ENCODE results near the gene TAF1C. TPM values are rescaled to one million over a fixed set of nuclear protein-coding genes. Genes with fewer than 3 reads are reported as not detected.

TAF1C gene
- total RNA-seq, 6 donors from 2014 or later: 23.2 to 227 (median 65.0) TPM

GRCh38 chr16:84232060-84232459, 45.2 kb upstream of the TAF1C start:
- Histone ChIP-seq H3K4me1 (peaks cover 0 to 8% (median 2%) of the 10 kb centered on the region in 4 donors), H3K9me3 (no peaks in the 10 kb centered on the region), H3K36me3 (no peaks in the 10 kb centered on the region), H3K4me3 (no peak overlapping the region), H3K27me3 (no peaks in the 10 kb centered on the region), H3K27ac (no peak overlapping the region)
- DNase-seq: no peak
- ATAC-seq (ENCODE audit: low FRiP score in 2 of 2): no peak
- TF ChIP-seq POLR2A (IDR thresholded peaks at IDR 0.05) (no peak), POLR2AphosphoS5 (IDR thresholded peaks at IDR 0.05) (no peak), CTCF (IDR thresholded peaks at IDR 0.05) (no peak), EP300 (IDR thresholded peaks at IDR 0.05) (no peak)
- WGBS, 2 donors: 86 to 89% methylated on average over 5 of the region's 5 CpGs

- no peaks in the 10 kb centered on the region for H3K9me3 ChIP-seq
- TF ChIP-seq EP300 (IDR thresholded peaks at IDR 0.05) (no peak), CTCF (IDR thresholded peaks at IDR 0.05) (no peak), POLR2AphosphoS5 (IDR thresholded peaks at IDR 0.05) (no peak), POLR2A (IDR thresholded peaks at IDR 0.05) (no peak)
Measured at GRCh38 chr16:84229471-84229870, 42.6 kb upstream of the TAF1C start.

GRCh38 chr16:84228256-84228838, 41.5 kb upstream of the TAF1C start:
- peak in 1 of 2 donors; percentile 72 for DNase-seq
- ATAC-seq (ENCODE audit: low FRiP score in 2 of 2): peak; percentile 80 to 86
- TF ChIP-seq EP300 (IDR thresholded peaks at IDR 0.05) (no peak), POLR2A (IDR thresholded peaks at IDR 0.05) (no peak), POLR2AphosphoS5 (IDR thresholded peaks at IDR 0.05) (no peak), CTCF (IDR thresholded peaks at IDR 0.05) (no peak)
- H3K36me3 ChIP-seq: no peaks in the 10 kb centered on the region
- 27 to 38% methylated on average over 14 to 17 of the region's 18 CpGs for WGBS, 2 donors
- no peaks in the 10 kb centered on the region for H3K9me3 ChIP-seq
- no peak overlapping the region for H3K4me3 ChIP-seq
- no peak overlapping the region for H3K27ac ChIP-seq
- no peaks in the 10 kb centered on the region for H3K27me3 ChIP-seq
- H3K4me1 ChIP-seq: peaks cover 0 to 8% (median 2%) of the 10 kb centered on the region in 4 donors

More at GRCh38 chr16:84229471-84229870, 42.6 kb upstream of the TAF1C start:
- DNase-seq: peak in 1 of 2 donors; percentile 71
- Histone ChIP-seq H3K36me3 (no peaks in the 10 kb centered on the region), H3K27ac (no peak overlapping the region), H3K4me3 (no peak overlapping the region), H3K4me1 (peaks cover 0 to 8% (median 2%) of the 10 kb centered on the region in 4 donors), H3K27me3 (no peaks in the 10 kb centered on the region)
- 90 to 91% methylated on average over 11 of the region's 11 CpGs for WGBS, 2 donors
- ATAC-seq (ENCODE audit: low FRiP score in 2 of 2): no peak

- WGBS, 2 donors: 92 to 93% methylated on average over 6 of the region's 6 CpGs
- TF ChIP-seq EP300 (IDR thresholded peaks at IDR 0.05) (no peak), POLR2A (IDR thresholded peaks at IDR 0.05) (no peak), POLR2AphosphoS5 (IDR thresholded peaks at IDR 0.05) (no peak), CTCF (IDR thresholded peaks at IDR 0.05) (no peak)
- no peak for ATAC-seq (ENCODE audit: low FRiP score in 2 of 2)
Measured at GRCh38 chr16:84227548-84227947, 40.7 kb upstream of the TAF1C start.

GRCh38 chr16:84226026-84226425, 39.2 kb upstream of the TAF1C start:
- TF ChIP-seq EP300 (IDR thresholded peaks at IDR 0.05) (no peak), POLR2AphosphoS5 (IDR thresholded peaks at IDR 0.05) (no peak)
- peaks cover 0 to 8% (median 2%) of the 10 kb centered on the region in 4 donors for H3K4me1 ChIP-seq
- H3K27me3 ChIP-seq: no peaks in the 10 kb centered on the region
- DNase-seq: no peak
- no peak for ATAC-seq (ENCODE audit: low FRiP score in 2 of 2)
- H3K36me3 ChIP-seq: no peaks in the 10 kb centered on the region
- H3K9me3 ChIP-seq: no peaks in the 10 kb centered on the region
- 70 to 84% methylated on average over 8 of the region's 8 CpGs for WGBS, 2 donors
- H3K27ac ChIP-seq: no peak overlapping the region
- no peak overlapping the region for H3K4me3 ChIP-seq

More at GRCh38 chr16:84227548-84227947, 40.7 kb upstream of the TAF1C start:
- H3K27me3 ChIP-seq: no peaks in the 10 kb centered on the region
- DNase-seq: no peak
- no peaks in the 10 kb centered on the region for H3K9me3 ChIP-seq
- no peaks in the 10 kb centered on the region for H3K36me3 ChIP-seq
- no peak overlapping the region for H3K4me3 ChIP-seq
- peaks cover 0 to 8% (median 2%) of the 10 kb centered on the region in 4 donors for H3K4me1 ChIP-seq
- H3K27ac ChIP-seq: no peak overlapping the region
